CMK (cell line): ENCODE data around the gene PTGDS.

Experiments
- DNase-seq: peaks from one replicate; pipeline ENCODE4 v3.0.0-alpha.2; 2010; ENCODE audit warnings: low read depth

Gene PTGDS

GRCh38 chr9:136974817-136975535 is 2.3 kb upstream of the PTGDS start:
- no peak for DNase-seq

- DNase-seq: peak; percentile 87
Observed at GRCh38 chr9:136975644-136976043, 1.7 kb upstream of the PTGDS start.

DNA sequence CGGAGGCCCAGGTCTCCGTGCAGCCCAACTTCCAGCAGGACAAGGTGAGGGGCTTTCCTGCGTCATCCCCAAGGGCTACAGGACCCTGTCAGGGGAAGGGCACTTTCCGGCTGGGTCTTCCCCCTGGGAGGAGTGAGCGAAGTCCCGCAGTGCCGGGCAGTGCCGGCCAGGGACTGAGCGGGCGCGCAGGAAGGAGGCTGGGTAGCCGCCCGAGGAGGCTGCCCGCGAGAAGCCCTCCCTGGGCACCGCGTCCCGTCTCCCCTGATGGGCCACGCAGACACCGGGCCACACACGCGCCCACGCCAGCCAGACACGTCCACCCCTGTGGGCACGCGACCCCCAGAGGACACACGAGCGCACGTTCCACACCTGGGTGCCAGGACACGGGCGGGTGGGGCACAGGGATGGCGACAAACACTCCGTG is 357 bp downstream of the PTGDS start:
- DNase-seq: no peak

DNA sequence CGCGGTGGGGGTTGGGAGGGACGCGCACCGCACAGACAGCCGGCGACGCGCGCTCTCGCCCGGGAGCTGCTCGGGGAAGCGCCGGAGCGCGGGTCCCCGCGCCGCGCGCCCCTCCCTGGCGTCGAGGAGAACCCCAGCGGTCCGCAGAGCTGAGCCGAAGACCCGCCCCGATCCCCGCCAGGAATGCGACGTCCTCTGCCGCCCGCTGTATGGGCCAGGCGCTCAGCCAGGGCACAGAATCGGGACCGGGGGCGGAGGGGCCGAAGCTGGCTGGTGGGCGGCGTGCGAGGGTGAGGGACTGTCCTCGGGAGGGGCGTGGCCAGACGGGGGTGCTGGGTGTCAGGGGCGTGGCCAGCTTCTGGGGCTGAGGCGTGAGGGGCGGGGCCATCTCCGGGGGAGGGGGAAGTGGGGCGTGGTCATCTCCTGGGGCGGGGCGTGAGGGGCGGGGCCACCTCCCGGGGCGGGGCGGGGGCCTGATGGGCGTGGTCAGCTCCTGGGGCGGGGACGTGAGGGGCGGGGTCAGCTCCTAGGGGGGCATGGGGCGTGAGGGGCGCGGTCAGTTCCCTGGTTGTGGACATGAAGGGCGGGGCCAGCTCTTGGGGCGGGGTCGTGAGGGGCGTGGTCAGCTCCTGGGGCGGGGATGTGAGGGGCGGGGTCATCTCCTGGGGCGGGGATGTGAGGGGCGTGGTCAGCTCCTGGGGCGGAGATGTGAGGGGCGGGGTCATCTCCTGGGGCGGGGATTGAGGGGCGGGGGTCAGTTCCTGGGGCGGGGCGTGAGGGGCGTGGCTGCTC is 965 bp downstream of the PTGDS start:
- DNase-seq: peak; percentile 53

DNA sequence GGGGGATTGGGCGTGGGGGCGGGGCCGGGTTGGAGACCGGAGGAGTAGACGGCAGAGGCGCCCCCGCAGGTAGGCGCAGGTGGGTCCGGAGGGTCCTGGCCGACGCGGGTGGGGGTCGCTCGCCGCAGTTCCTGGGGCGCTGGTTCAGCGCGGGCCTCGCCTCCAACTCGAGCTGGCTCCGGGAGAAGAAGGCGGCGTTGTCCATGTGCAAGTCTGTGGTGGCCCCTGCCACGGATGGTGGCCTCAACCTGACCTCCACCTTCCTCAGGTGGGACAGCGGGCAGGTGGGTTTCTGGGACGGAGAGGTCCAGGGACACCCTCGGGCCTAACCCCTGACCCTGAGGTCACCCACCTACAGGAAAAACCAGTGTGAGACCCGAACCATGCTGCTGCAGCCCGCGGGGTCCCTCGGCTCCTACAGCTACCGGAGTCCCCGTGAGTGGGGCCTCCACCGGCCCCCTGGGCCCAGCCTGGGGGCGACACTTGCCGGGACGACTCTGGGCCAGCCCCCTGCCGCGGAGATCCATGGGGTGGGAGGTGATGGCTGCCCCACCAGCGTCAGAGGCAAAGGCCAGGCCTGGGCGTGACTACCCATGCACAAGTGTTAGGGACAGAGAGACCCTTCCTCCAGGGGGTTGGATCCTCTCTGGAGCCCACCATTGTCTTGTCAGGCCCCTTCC is 1.7 kb downstream of the PTGDS start:
- no peak for DNase-seq

GRCh38 chr9:136979769-136980587 is 2.7 kb downstream of the PTGDS start:
- DNase-seq: no peak

DNA sequence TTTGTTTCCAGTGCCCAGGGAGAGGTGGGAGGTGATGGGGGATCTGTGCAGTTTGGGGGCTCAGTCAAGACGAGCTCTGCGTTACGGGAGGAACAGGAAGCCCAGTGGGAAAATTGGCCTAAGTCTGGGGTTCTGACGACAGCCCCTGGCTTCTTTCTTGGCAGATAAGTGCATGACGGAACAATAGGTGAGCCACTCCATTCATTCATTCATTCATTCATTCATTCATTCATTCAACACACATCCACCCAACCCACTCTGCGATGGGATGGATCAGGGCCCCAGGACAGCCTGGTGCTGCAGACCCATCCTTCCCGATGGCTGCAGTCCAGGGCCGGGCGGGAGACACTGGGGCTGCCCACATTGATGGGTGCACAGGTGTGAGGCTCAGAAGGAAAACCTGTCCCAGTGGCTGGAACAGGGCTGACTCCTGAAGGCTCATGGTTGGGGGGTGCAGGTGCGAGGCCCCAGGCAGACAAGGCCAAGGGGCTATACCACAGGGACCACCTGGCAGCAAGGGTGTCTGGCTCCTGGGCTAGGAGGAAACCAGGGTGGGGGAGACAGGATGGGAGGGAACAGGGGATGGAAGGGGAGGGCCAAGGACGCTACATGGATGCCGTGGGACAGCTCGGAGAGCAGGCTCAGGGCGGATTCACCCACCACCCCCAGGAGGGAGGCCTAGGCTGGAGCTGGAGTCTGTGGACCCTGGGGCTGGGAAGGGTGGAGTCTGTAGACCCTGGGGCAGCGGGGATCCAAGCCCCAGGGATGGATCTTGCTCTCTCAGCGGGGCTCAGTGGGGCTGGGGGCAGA is 3.6 kb downstream of the PTGDS start:
- no peak for DNase-seq

- no peak for DNase-seq
Observed at GRCh38 chr9:136981588-136982231, 4.4 kb downstream of the PTGDS start.

DNA sequence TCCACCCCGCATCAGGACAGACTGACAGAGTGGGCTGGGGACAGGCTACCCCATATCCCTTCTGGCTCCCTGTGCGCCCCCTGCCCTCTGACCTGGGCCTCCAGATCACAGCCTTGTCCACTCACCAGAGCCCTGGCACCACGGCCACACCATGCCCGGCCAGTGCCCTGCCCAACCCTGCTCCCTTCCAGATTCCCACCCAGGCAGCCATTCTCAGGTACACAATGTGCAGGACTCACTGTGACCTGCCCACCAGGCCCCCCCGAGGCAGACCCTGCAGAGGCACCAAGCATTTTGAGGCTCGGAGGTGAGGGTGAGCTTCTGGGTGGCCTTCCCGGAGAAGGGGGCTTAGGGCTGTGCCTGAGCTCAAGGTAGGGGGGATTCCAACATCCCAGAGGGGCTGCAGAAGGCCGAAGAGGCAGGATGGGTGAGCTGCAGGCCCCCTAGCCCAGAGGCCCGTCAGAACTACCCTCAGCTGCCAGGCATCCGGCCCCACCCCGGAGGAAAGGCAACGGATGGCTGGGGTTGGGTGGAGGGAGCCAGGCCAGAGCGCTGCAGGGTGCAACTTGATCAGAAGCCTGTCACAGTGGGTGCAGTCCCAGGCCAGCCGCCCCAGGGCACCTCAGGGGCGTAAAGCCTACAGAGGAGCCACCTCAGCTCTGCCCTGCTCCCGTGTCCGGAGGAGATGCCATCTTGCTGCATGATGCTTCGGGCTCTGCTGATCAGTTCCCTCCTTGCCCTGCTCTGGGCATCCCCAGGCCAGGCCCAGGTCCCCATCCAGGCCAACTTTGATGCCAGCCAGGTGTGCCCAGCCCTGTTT is 5.1 kb downstream of the PTGDS start, which contains the start of gene LCNL1:
TSS of gene LCNL1 (plus strand) at position 762 of the 820 bp plus-strand sequence. CDS start 594 bp downstream, outside the sequence.
- no peak for DNase-seq

GRCh38 chr9:136983167-136983566 is 5.9 kb downstream of the PTGDS start:
- no peak for DNase-seq

DNA sequence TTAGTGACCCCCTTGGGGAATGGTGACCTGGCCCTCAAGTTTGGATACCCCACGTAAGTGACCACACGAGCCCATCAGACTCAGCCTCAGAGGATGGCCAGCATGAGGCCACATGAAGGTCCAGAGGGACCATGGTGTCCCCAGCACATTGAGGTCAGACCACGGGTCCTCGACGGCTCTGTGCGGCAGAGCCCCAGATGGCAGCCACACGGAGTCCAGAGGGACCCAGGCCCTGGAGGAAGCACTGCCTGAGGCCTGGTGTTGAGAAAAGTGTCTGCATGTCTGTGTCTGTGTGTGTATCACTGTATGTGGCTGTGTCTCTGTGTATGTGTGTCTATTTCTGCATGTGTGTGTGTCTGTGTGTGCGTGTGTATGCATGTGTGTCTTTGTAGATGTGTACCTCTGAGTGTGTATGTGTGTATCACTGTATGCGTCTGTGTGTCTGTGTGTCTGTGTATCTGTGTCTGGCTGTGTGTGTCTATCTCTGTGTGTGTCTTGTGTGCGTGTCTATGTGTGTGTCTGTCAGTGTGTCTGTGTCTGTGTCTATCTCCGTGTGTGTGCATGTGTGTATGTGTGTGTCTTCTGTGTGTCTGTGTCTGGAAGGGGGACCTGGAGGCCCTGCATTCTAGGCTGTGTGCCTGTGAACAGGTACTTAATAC is 6.5 kb downstream of the PTGDS start:
- no peak for DNase-seq

DNA sequence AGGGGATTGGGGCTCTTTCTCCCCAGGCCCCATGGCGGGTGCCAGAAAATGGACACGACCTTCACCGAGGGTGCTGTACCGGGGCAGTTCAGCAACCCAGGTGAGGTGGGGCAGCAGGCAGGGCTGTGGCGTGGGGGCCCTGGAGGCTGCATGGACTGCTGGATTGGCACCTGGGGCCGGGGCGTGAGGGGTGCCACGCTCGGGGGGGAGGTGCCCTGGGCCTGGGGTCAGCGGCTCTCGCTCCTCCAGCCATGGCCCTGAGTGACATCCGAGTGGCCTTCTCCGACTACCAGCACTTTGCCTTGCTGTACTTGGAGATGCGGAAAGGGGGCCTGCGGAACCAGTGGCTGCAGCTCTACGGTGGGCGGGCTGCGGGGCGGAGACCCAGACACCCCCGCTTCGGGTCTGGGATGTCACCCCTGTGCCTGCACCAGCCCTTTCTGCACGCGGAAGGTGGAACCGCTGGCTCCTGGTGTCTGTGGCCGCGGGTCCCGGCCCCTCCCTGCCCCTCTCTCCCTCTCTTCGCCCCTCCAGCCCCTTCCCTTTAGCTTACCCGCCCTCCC is 7.2 kb downstream of the PTGDS start:
- DNase-seq: no peak

DNA sequence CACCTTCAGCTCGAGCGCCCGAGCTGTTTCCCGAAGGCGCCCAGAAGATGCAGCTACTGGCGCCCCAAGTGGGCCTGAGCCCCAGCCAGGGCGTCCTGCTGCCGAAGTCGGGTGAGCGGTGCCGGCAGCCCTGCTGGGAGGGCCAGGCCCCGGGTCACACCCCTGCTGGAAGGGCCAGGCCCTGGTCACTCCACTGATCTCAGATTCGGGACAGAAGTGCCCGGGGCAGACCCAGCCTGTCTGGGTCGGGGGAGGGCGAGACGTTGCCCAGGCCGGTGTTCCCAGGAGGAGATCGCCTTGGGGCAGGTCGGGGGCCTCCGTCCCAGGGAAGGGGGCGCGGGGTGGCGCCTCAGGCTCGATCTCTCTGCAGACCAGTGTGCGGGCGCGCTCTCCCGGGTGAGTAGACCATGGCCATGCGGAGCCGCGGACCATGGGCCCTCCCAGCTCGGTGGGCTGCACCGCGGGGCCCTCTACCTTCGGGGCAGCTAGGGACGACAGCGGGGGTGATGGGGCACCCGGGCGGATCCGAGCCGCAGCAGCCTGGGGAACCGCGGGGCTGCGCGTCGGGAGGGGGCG is 7.8 kb downstream of the PTGDS start:
- DNase-seq: no peak

DNA sequence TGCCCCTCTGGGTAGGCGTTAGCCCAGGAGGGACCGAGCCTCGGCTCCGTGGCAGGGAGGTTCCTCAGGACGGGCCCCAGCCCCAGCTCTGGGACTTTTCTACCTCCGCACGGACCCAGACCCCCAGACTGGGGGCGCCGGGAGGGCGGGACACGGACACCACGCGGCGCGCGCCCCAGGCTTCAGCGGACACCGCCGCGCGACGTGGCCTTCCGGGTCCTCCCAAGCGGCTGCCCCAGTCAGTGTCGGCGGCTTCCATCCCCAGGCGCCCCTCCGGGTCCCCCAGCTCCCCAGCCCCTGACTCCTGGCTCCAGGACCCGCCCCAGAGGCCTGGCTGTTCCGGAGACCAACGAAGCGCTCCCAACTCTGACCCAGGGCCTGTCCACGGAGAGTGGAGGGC is 8.5 kb downstream of the PTGDS start:
- no peak for DNase-seq

GRCh38 chr9:136988872-136989271 is 11.6 kb downstream of the PTGDS start:
- DNase-seq: no peak

DNA sequence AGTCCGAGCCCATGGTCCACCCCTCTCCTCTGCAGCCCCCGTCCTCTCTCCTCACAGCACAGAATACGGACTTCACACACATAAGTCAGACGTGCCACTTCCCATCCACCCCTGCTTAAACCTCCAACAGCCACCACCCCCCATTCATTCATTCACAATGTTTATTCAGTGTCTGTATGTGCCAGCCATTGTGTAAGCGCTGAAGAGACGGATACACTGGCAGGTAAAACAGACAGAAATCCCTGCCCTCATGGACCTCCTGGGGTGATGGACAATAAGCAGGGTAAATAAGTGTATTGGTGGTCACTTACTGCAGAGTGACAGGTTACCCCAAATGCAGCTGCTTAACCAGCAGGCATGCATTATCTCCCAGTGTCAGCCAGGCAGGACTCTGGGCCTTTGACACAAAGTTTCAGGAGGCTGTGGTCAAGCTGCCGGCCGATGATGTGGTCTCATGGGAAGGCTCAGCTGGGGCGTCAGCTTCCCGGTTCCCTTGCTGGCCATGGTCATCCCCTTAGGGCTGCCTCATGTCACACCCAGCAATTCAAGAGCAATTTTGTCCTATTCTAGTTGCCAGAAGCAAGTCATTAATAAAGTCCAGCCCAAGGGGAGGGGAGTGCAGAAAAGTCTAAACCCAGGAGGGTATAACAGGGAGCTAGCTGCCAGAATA is 13.1 kb downstream of the PTGDS start:
- DNase-seq: no peak

GRCh38 chr9:136991993-136992818 is 14.9 kb downstream of the PTGDS start, which contains the start of gene PAXX:
Gene PAXX, plus strand, starts transcription at chr9:136992422. Its CDS starts 22 bp downstream, at chr9:136992444.
- DNase-seq: peak; percentile 85
